ENCODE measurements around the gene TMEM220.

TMEM220 gene

DNA sequence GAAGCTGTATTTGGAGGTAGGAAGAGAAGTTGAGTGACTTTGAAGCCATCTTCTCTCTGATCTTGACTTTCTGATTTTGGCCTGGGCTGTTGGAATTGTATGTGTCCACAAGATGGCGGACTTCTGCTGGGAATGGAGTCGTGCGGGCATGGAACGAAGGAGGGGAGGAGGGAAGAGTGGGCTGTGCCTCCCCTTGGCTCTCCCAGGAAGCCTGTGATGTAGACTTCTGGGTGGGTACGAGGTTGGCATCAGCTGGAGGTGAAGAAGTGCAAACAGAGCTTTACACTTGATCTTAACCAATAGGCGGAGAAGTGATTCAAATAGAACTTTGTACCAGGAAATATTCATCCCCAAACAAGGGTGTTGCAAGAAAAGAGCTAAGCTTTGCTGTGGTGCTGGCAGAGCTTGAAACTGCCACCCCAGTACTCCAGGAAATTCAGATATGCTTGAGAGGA is 7.4 kb upstream of the TMEM220 start:
- Histone ChIP-seq H3K79me2 (ENCODE audit: control insufficient read depth, low read length) (no peaks in the 10 kb centered on the region), H3F3A (ENCODE audit: control insufficient read depth, insufficient read depth) (no peaks in the 10 kb centered on the region), H3K27ac (ENCODE audit: low read depth, low read length) (no peak overlapping the region), H3K27me3 (ENCODE audit: control insufficient read depth, low read length) (peaks cover 9% of the 10 kb centered on the region), H3K4me2 (ENCODE audit: low read length) (no peak overlapping the region), H3K4me3 (ENCODE audit: low read length) (no peak overlapping the region), H3K9me2 (replicated peaks; ENCODE audit: control insufficient read depth, low read length) (no peaks in the 10 kb centered on the region), H4K20me1 (ENCODE audit: control insufficient read depth, insufficient read depth, low read depth, low read length) (no peaks in the 10 kb centered on the region), H3K4me1 (ENCODE audit: control insufficient read depth, low read length) (no peaks in the 10 kb centered on the region), H3K36me3 (ENCODE audit: control insufficient read depth, low read length) (no peaks in the 10 kb centered on the region), H3K9me3 (ENCODE audit: control insufficient read depth, insufficient read depth, low read length) (no peaks in the 10 kb centered on the region)
- TF ChIP-seq, protein P1, sequence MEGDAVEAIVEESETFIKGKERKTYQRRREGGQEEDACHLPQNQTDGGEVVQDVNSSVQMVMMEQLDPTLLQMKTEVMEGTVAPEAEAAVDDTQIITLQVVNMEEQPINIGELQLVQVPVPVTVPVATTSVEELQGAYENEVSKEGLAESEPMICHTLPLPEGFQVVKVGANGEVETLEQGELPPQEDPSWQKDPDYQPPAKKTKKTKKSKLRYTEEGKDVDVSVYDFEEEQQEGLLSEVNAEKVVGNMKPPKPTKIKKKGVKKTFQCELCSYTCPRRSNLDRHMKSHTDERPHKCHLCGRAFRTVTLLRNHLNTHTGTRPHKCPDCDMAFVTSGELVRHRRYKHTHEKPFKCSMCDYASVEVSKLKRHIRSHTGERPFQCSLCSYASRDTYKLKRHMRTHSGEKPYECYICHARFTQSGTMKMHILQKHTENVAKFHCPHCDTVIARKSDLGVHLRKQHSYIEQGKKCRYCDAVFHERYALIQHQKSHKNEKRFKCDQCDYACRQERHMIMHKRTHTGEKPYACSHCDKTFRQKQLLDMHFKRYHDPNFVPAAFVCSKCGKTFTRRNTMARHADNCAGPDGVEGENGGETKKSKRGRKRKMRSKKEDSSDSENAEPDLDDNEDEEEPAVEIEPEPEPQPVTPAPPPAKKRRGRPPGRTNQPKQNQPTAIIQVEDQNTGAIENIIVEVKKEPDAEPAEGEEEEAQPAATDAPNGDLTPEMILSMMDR (IDR thresholded peaks at IDR 0.05; ENCODE audit: low read depth, low read length, poor library complexity, severe bottlenecking): peak; percentile 73
- no peak for TF ChIP-seq EZH2phosphoT487 (IDR thresholded peaks at IDR 0.05; ENCODE audit: borderline replicate concordance, low read length)

DNA sequence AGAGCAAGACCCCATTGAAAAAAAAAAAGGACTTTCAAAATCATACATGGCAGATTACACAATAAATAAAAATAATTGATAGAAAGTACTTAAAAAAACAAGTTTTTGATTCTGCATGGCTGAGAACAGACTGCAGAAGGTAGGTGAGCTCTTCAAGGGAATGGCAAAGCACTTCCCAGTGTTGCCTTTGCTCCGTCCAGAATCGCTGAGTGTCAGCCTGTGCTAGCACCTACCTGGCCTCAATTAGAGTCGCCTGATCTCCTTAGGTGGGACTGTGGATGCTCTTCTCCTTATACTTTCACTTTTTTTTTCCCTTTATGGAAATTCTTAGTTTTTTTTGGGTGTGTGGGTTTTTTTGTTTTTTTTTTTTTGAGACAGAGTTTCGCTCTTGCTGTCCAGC is 6.0 kb upstream of the TMEM220 start:
- Histone ChIP-seq H3F3A (ENCODE audit: control insufficient read depth, insufficient read depth) (no peaks in the 10 kb centered on the region), H3K27me3 (ENCODE audit: control insufficient read depth, low read length) (peaks cover 15% of the 10 kb centered on the region), H3K79me2 (ENCODE audit: control insufficient read depth, low read length) (no peaks in the 10 kb centered on the region), H3K4me2 (ENCODE audit: low read length) (no peak overlapping the region), H3K36me3 (ENCODE audit: control insufficient read depth, low read length) (no peaks in the 10 kb centered on the region), H4K20me1 (ENCODE audit: control insufficient read depth, insufficient read depth, low read depth, low read length) (no peaks in the 10 kb centered on the region), H3K9me2 (replicated peaks; ENCODE audit: control insufficient read depth, low read length) (no peaks in the 10 kb centered on the region), H3K4me1 (ENCODE audit: control insufficient read depth, low read length) (no peaks in the 10 kb centered on the region), H3K27ac (ENCODE audit: low read depth, low read length) (no peak overlapping the region), H3K4me3 (ENCODE audit: low read length) (no peak overlapping the region), H3K9me3 (ENCODE audit: control insufficient read depth, insufficient read depth, low read length) (no peaks in the 10 kb centered on the region)
- no peak for TF ChIP-seq EZH2phosphoT487 (IDR thresholded peaks at IDR 0.05; ENCODE audit: borderline replicate concordance, low read length)
- TF ChIP-seq, protein P1 (IDR thresholded peaks at IDR 0.05; ENCODE audit: low read depth, low read length, poor library complexity, severe bottlenecking): no peak

DNA sequence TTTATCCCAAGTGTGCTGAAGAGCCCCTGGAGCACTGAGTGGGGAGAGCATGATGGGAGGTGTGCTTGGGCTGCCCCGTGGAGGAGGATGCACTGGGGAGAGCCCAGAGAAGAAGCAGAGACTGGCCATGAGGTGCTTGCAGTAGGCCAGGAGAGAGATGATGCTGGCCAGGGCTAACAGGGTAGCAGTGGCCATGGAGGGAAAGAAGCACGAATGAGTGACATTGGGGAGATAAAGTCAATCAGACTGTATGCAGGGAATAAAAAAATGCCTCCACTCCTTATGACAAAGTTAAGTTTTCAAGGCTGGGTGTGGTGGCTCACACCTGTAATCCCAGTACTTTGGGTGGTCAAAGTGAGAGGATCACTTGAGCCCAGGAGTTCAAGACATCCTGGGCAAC is 5.4 kb upstream of the TMEM220 start:
- no peak overlapping the region for H3K27ac ChIP-seq (ENCODE audit: low read depth, low read length)
- no peaks in the 10 kb centered on the region for H3K36me3 ChIP-seq (ENCODE audit: control insufficient read depth, low read length)
- no peak overlapping the region for H3K4me3 ChIP-seq (ENCODE audit: low read length)
- no peaks in the 10 kb centered on the region for H3K9me2 ChIP-seq (replicated peaks; ENCODE audit: control insufficient read depth, low read length)
- H3K27me3 ChIP-seq (ENCODE audit: control insufficient read depth, low read length): peaks cover 19% of the 10 kb centered on the region
- H3K79me2 ChIP-seq (ENCODE audit: control insufficient read depth, low read length): no peaks in the 10 kb centered on the region
- H3F3A ChIP-seq (ENCODE audit: control insufficient read depth, insufficient read depth): no peaks in the 10 kb centered on the region
- H3K4me2 ChIP-seq (ENCODE audit: low read length): no peak overlapping the region
- H4K20me1 ChIP-seq (ENCODE audit: control insufficient read depth, insufficient read depth, low read depth, low read length): no peaks in the 10 kb centered on the region
- H3K9me3 ChIP-seq (ENCODE audit: control insufficient read depth, insufficient read depth, low read length): no peaks in the 10 kb centered on the region
- H3K4me1 ChIP-seq (ENCODE audit: control insufficient read depth, low read length): no peaks in the 10 kb centered on the region
- no peak for TF ChIP-seq EZH2phosphoT487 (IDR thresholded peaks at IDR 0.05; ENCODE audit: borderline replicate concordance, low read length)
- TF ChIP-seq, protein P1 (IDR thresholded peaks at IDR 0.05; ENCODE audit: low read depth, low read length, poor library complexity, severe bottlenecking): no peak

Measured in DOHH2 (cell line).